ENCODE data around the gene LSM3. TPM values are rescaled to one million over a fixed set of nuclear protein-coding genes. Genes with fewer than 3 reads are reported as not detected.

LSM3 gene
- total RNA-seq, 1 donor from 2014 or later = 9.5 TPM

DNA sequence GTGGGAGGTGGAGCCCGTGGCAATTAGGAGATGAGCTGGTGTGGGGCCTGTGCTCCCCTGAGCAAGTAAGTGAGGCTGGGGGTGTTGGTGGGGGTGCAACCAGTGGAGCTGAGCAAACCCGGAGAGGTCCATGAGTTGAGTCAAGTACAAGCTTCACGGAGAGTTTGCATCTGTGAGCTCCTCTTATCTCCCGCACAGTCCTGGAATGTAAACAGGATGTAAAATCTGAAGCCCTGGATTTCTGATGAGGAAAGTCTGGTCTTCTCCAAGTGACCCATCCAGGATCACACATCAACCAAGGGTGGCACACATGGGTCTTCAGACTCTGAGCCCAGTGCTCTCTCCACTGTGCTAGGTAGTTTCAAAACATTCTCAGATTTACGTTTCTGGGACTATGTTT is 67.8 kb downstream of the LSM3 start:
- Histone ChIP-seq H3K27ac (no peak overlapping the region), H3K27me3 (ENCODE audit: low read depth) (peaks cover 3% of the 10 kb centered on the region), H3K4me3 (no peak overlapping the region), H3K4me1 (no peaks in the 10 kb centered on the region), H3K9me3 (no peaks in the 10 kb centered on the region), H3K36me3 (no peaks in the 10 kb centered on the region)
- intact Hi-C loops (cut with DNase I) = no loop called here
- DNase-seq = no peak
- TF ChIP-seq, protein P1, sequence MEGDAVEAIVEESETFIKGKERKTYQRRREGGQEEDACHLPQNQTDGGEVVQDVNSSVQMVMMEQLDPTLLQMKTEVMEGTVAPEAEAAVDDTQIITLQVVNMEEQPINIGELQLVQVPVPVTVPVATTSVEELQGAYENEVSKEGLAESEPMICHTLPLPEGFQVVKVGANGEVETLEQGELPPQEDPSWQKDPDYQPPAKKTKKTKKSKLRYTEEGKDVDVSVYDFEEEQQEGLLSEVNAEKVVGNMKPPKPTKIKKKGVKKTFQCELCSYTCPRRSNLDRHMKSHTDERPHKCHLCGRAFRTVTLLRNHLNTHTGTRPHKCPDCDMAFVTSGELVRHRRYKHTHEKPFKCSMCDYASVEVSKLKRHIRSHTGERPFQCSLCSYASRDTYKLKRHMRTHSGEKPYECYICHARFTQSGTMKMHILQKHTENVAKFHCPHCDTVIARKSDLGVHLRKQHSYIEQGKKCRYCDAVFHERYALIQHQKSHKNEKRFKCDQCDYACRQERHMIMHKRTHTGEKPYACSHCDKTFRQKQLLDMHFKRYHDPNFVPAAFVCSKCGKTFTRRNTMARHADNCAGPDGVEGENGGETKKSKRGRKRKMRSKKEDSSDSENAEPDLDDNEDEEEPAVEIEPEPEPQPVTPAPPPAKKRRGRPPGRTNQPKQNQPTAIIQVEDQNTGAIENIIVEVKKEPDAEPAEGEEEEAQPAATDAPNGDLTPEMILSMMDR (IDR thresholded peaks at IDR 0.05) = no peak
- ATAC-seq = no peak

DNA sequence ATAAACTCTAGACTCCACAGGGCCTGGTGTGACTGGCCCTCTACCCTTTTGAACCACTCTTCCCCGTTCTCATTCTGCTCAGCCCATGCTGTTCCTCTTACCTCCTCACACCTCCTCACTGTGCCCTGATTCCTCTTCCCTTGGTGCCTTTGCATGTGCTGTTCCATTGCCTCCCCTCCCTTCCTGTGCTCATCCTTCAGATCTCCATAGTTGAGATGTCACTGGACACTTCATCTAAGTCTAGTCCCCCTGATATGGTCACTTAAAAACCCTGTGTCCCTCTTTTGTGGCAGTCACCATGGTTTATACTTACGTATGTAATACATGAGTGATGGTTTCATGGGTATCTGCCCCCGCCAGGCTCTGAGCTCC is 69.8 kb downstream of the LSM3 start:
- Histone ChIP-seq H3K27me3 (ENCODE audit: low read depth) (no peaks in the 10 kb centered on the region), H3K9me3 (no peaks in the 10 kb centered on the region), H3K27ac (no peak overlapping the region), H3K4me3 (no peak overlapping the region), H3K36me3 (no peaks in the 10 kb centered on the region), H3K4me1 (no peaks in the 10 kb centered on the region)
- TF ChIP-seq, protein P1 (IDR thresholded peaks at IDR 0.05) = no peak
- no peak for DNase-seq
- intact Hi-C loops (cut with DNase I) = no loop called here
- no peak for ATAC-seq

DNA sequence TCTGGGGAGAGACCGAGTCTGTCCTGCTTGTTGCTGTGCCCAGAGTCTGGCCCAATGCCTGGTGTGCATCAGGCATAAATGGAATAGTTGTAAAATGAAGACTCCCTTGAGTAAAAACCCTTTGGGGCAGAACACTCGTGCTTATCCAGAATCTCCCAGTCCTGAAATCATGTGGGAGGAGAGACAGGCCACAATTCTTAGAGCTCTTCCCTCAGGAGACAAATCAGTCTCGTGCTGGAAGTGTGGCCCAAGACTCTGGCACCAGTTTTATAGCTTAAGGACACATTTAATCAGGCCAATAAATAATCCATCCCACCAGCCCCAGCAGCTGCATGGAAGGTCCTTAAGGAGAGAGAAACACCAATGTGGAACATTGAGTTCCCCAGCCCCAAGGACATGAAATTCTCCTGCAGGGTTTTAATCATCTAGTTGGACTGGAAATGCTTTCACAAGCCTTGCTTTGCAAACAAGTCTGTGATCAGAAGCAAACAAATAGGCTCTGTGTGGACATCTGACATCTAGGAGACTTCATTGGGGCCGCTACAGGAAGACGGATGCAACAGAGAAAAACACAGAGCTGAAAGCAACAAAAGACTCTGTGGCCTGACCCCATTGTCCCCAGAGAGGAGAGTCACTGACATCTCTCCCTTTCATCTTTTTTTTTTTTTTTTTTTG is 70.4 kb downstream of the LSM3 start:
- ATAC-seq (peak in 1 of 2 donors; percentile 47), DNase-seq (no peak)
- Histone ChIP-seq H3K4me3 (no peak overlapping the region), H3K9me3 (no peaks in the 10 kb centered on the region), H3K27ac (peak overlapping the region; percentile 46), H3K27me3 (ENCODE audit: low read depth) (no peaks in the 10 kb centered on the region), H3K4me1 (no peaks in the 10 kb centered on the region), H3K36me3 (no peaks in the 10 kb centered on the region)
- TF ChIP-seq, protein P1 (IDR thresholded peaks at IDR 0.05) = no peak
- intact Hi-C loops (cut with DNase I) = no loop called here

Other genes with a start within 250 kb of the LSM3 start
- gene CHCHD4, start 53.9 kb upstream of the LSM3 start, total RNA-seq = 12.6 TPM
- gene TMEM43, start 53.8 kb upstream of the LSM3 start, total RNA-seq = 73.7 TPM
- gene XPC, start 216 bp upstream of the LSM3 start, total RNA-seq = 31.8 TPM
- gene SLC6A6, start 223.8 kb downstream of the LSM3 start, total RNA-seq = 84.0 TPM

Data from lower lobe of right lung (tissue), 2 donors.